ENCODE data around the gene HFE.

- TF ChIP-seq FOXM1 (IDR thresholded peaks at IDR 0.05; ENCODE audit: borderline replicate concordance): no peak
- no peak for TF ChIP-seq BHLHE40 (IDR thresholded peaks at IDR 0.05; ENCODE audit: borderline replicate concordance)
- no peak for TF ChIP-seq PKNOX1 (IDR thresholded peaks at IDR 0.05)
- no peak for TF ChIP-seq ELF4 (IDR thresholded peaks at IDR 0.05)
These were observed 43.5 kb downstream of the HFE start for GRCh38 chr6:26130581-26131249.
